Measurements from ENCODE around the gene TMTC2.

Gene TMTC2

GRCh38 chr12:83042441-83043200, 355.9 kb downstream of the TMTC2 start:
- H3K36me3 ChIP-seq (ENCODE audit: control insufficient read depth, insufficient read depth, low read length) = no peaks in the 10 kb centered on the region
- H3K27me3 ChIP-seq (replicated peaks; ENCODE audit: control insufficient read depth, insufficient read depth, low read length, poor library complexity, severe bottlenecking) = no peaks in the 10 kb centered on the region
- no peak overlapping the region for H3K4me3 ChIP-seq (ENCODE audit: insufficient read depth, low read depth, low read length, poor library complexity, severe bottlenecking)
- no peak overlapping the region for H3K27ac ChIP-seq (ENCODE audit: insufficient read depth, low read length, poor library complexity, severe bottlenecking)
- DNase-seq = no peak
- H3K4me1 ChIP-seq (ENCODE audit: control insufficient read depth, insufficient read depth, low read length, poor library complexity, severe bottlenecking) = no peaks in the 10 kb centered on the region
- H3K9me3 ChIP-seq (ENCODE audit: control insufficient read depth, low read length) = no peaks in the 10 kb centered on the region

- Histone ChIP-seq H3K4me1 (ENCODE audit: control insufficient read depth, insufficient read depth, low read length, poor library complexity, severe bottlenecking) (no peaks in the 10 kb centered on the region), H3K9me3 (ENCODE audit: control insufficient read depth, low read length) (no peaks in the 10 kb centered on the region), H3K27ac (ENCODE audit: insufficient read depth, low read length, poor library complexity, severe bottlenecking) (no peak overlapping the region), H3K4me3 (ENCODE audit: insufficient read depth, low read depth, low read length, poor library complexity, severe bottlenecking) (no peak overlapping the region), H3K27me3 (replicated peaks; ENCODE audit: control insufficient read depth, insufficient read depth, low read length, poor library complexity, severe bottlenecking) (no peaks in the 10 kb centered on the region), H3K36me3 (ENCODE audit: control insufficient read depth, insufficient read depth, low read length) (no peaks in the 10 kb centered on the region)
- no peak for DNase-seq
Observed at GRCh38 chr12:83044736-83045135, 358.0 kb downstream of the TMTC2 start.

- no peaks in the 10 kb centered on the region for H3K9me3 ChIP-seq (ENCODE audit: control insufficient read depth, low read length)
- H3K36me3 ChIP-seq (ENCODE audit: control insufficient read depth, insufficient read depth, low read length) = no peaks in the 10 kb centered on the region
- DNase-seq = no peak
- H3K4me3 ChIP-seq (ENCODE audit: insufficient read depth, low read depth, low read length, poor library complexity, severe bottlenecking) = no peak overlapping the region
- H3K4me1 ChIP-seq (ENCODE audit: control insufficient read depth, insufficient read depth, low read length, poor library complexity, severe bottlenecking) = no peaks in the 10 kb centered on the region
- no peaks in the 10 kb centered on the region for H3K27me3 ChIP-seq (replicated peaks; ENCODE audit: control insufficient read depth, insufficient read depth, low read length, poor library complexity, severe bottlenecking)
- no peak overlapping the region for H3K27ac ChIP-seq (ENCODE audit: insufficient read depth, low read length, poor library complexity, severe bottlenecking)
Observed at GRCh38 chr12:83046019-83046418, 359.3 kb downstream of the TMTC2 start.

- Histone ChIP-seq H3K27ac (ENCODE audit: insufficient read depth, low read length, poor library complexity, severe bottlenecking) (no peak overlapping the region), H3K4me3 (ENCODE audit: insufficient read depth, low read depth, low read length, poor library complexity, severe bottlenecking) (no peak overlapping the region), H3K36me3 (ENCODE audit: control insufficient read depth, insufficient read depth, low read length) (no peaks in the 10 kb centered on the region), H3K4me1 (ENCODE audit: control insufficient read depth, insufficient read depth, low read length, poor library complexity, severe bottlenecking) (no peaks in the 10 kb centered on the region), H3K9me3 (ENCODE audit: control insufficient read depth, low read length) (no peaks in the 10 kb centered on the region), H3K27me3 (replicated peaks; ENCODE audit: control insufficient read depth, insufficient read depth, low read length, poor library complexity, severe bottlenecking) (no peaks in the 10 kb centered on the region)
- DNase-seq = no peak
Observed at GRCh38 chr12:83049306-83049705, 362.6 kb downstream of the TMTC2 start.

GRCh38 chr12:83052890-83053541, 366.3 kb downstream of the TMTC2 start:
- Histone ChIP-seq H3K36me3 (ENCODE audit: control insufficient read depth, insufficient read depth, low read length) (no peaks in the 10 kb centered on the region), H3K4me1 (ENCODE audit: control insufficient read depth, insufficient read depth, low read length, poor library complexity, severe bottlenecking) (no peaks in the 10 kb centered on the region), H3K4me3 (ENCODE audit: insufficient read depth, low read depth, low read length, poor library complexity, severe bottlenecking) (no peak overlapping the region), H3K27ac (ENCODE audit: insufficient read depth, low read length, poor library complexity, severe bottlenecking) (no peak overlapping the region), H3K9me3 (ENCODE audit: control insufficient read depth, low read length) (no peaks in the 10 kb centered on the region), H3K27me3 (replicated peaks; ENCODE audit: control insufficient read depth, insufficient read depth, low read length, poor library complexity, severe bottlenecking) (no peaks in the 10 kb centered on the region)
- no peak for DNase-seq

- Histone ChIP-seq H3K27ac (ENCODE audit: insufficient read depth, low read length, poor library complexity, severe bottlenecking) (no peak overlapping the region), H3K27me3 (replicated peaks; ENCODE audit: control insufficient read depth, insufficient read depth, low read length, poor library complexity, severe bottlenecking) (no peaks in the 10 kb centered on the region), H3K4me3 (ENCODE audit: insufficient read depth, low read depth, low read length, poor library complexity, severe bottlenecking) (no peak overlapping the region), H3K9me3 (ENCODE audit: control insufficient read depth, low read length) (no peaks in the 10 kb centered on the region), H3K4me1 (ENCODE audit: control insufficient read depth, insufficient read depth, low read length, poor library complexity, severe bottlenecking) (no peaks in the 10 kb centered on the region), H3K36me3 (ENCODE audit: control insufficient read depth, insufficient read depth, low read length) (no peaks in the 10 kb centered on the region)
- DNase-seq = no peak
Observed at GRCh38 chr12:83057436-83057835, 370.7 kb downstream of the TMTC2 start.

- DNase-seq = no peak
- Histone ChIP-seq H3K9me3 (ENCODE audit: control insufficient read depth, low read length) (no peaks in the 10 kb centered on the region), H3K27me3 (replicated peaks; ENCODE audit: control insufficient read depth, insufficient read depth, low read length, poor library complexity, severe bottlenecking) (no peaks in the 10 kb centered on the region)
Observed at GRCh38 chr12:83059107-83059506, 372.4 kb downstream of the TMTC2 start.

GRCh38 chr12:83065562-83065961, 378.9 kb downstream of the TMTC2 start:
- Histone ChIP-seq H3K27me3 (replicated peaks; ENCODE audit: control insufficient read depth, insufficient read depth, low read length, poor library complexity, severe bottlenecking) (no peaks in the 10 kb centered on the region), H3K4me3 (ENCODE audit: insufficient read depth, low read depth, low read length, poor library complexity, severe bottlenecking) (no peak overlapping the region), H3K9me3 (ENCODE audit: control insufficient read depth, low read length) (no peaks in the 10 kb centered on the region), H3K27ac (ENCODE audit: insufficient read depth, low read length, poor library complexity, severe bottlenecking) (no peak overlapping the region), H3K36me3 (ENCODE audit: control insufficient read depth, insufficient read depth, low read length) (no peaks in the 10 kb centered on the region), H3K4me1 (ENCODE audit: control insufficient read depth, insufficient read depth, low read length, poor library complexity, severe bottlenecking) (no peaks in the 10 kb centered on the region)
- no peak for DNase-seq

More at GRCh38 chr12:83059107-83059506, 372.4 kb downstream of the TMTC2 start:
- no peak overlapping the region for H3K27ac ChIP-seq (ENCODE audit: insufficient read depth, low read length, poor library complexity, severe bottlenecking)
- H3K4me3 ChIP-seq (ENCODE audit: insufficient read depth, low read depth, low read length, poor library complexity, severe bottlenecking) = no peak overlapping the region
- no peaks in the 10 kb centered on the region for H3K4me1 ChIP-seq (ENCODE audit: control insufficient read depth, insufficient read depth, low read length, poor library complexity, severe bottlenecking)
- no peaks in the 10 kb centered on the region for H3K36me3 ChIP-seq (ENCODE audit: control insufficient read depth, insufficient read depth, low read length)

- H3K27me3 ChIP-seq (replicated peaks; ENCODE audit: control insufficient read depth, insufficient read depth, low read length, poor library complexity, severe bottlenecking) = no peaks in the 10 kb centered on the region
- H3K4me1 ChIP-seq (ENCODE audit: control insufficient read depth, insufficient read depth, low read length, poor library complexity, severe bottlenecking) = no peaks in the 10 kb centered on the region
- H3K9me3 ChIP-seq (ENCODE audit: control insufficient read depth, low read length) = no peaks in the 10 kb centered on the region
- H3K27ac ChIP-seq (ENCODE audit: insufficient read depth, low read length, poor library complexity, severe bottlenecking) = no peak overlapping the region
- no peaks in the 10 kb centered on the region for H3K36me3 ChIP-seq (ENCODE audit: control insufficient read depth, insufficient read depth, low read length)
- DNase-seq = no peak
- H3K4me3 ChIP-seq (ENCODE audit: insufficient read depth, low read depth, low read length, poor library complexity, severe bottlenecking) = no peak overlapping the region
Observed at GRCh38 chr12:83067981-83068380, 381.3 kb downstream of the TMTC2 start.

- H3K36me3 ChIP-seq (ENCODE audit: control insufficient read depth, insufficient read depth, low read length) = no peaks in the 10 kb centered on the region
- no peak overlapping the region for H3K27ac ChIP-seq (ENCODE audit: insufficient read depth, low read length, poor library complexity, severe bottlenecking)
- H3K9me3 ChIP-seq (ENCODE audit: control insufficient read depth, low read length) = no peaks in the 10 kb centered on the region
- H3K4me1 ChIP-seq (ENCODE audit: control insufficient read depth, insufficient read depth, low read length, poor library complexity, severe bottlenecking) = no peaks in the 10 kb centered on the region
- DNase-seq = no peak
- H3K4me3 ChIP-seq (ENCODE audit: insufficient read depth, low read depth, low read length, poor library complexity, severe bottlenecking) = no peak overlapping the region
- no peaks in the 10 kb centered on the region for H3K27me3 ChIP-seq (replicated peaks; ENCODE audit: control insufficient read depth, insufficient read depth, low read length, poor library complexity, severe bottlenecking)
Observed at GRCh38 chr12:83074358-83074894, 387.7 kb downstream of the TMTC2 start.
